G401.6 (cell line): ENCODE data around the gene CFHR4.
"Not testable (repeated sequence)": the region's sequence is repeated elsewhere in the genome, so short reads cannot be mapped to it uniquely, and the experiment has no call there.

Experiments
- FAIRE-seq: peaks from 2 replicates; lab custom pipeline; 2012; peaks lifted over from hg19 to GRCh38; lab: Jason Lieb, UNC

CFHR4 gene

DNA sequence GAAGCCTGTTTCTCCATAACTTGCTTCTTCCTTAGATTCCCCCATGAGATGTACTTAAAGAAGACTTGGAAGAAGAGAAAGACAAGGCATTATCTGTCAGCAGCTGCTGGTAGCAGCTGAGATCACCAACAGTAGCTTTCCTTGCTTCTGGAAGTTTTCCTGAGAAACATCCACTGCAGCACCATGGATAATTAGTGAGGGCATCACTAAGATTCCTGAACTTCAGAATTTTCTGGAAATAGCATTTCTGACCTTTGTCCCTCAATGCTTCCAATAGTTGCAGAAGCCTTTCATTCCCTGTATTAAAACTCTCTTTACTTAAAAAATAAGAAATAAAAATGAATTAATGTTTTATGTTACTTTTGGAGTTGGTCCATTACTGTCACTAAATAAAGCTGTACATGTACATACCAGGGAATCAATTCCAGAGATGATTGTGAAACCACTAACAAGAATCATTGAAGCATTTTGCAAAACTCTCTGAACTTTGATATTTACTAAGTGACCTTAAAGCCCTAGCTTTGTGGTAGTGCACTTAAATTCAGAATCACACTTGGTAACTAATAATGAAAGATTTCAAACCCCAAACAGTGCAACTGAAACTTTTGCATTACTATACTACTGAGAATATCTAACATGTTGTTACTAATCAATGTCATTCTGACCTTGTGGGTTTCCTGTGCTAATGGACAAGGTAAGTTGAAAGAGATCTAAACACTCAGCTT lies at the start of gene CFHR4:
Gene CFHR4, plus strand, starts transcription at position 538 of the 725 bp plus-strand sequence. Its CDS starts 99 bp downstream, at position 637.
- no peak for FAIRE-seq

- not testable (repeated sequence) for FAIRE-seq
Measured at GRCh38 chr1:196849613-196850492, 38.0 kb upstream of the CFHR4 start.

- FAIRE-seq, result no peak
Measured at GRCh38 chr1:196856053-196856452, 31.8 kb upstream of the CFHR4 start.

GRCh38 chr1:196857188-196857587 lies 30.7 kb upstream of the CFHR4 start:
- FAIRE-seq, result no peak

DNA sequence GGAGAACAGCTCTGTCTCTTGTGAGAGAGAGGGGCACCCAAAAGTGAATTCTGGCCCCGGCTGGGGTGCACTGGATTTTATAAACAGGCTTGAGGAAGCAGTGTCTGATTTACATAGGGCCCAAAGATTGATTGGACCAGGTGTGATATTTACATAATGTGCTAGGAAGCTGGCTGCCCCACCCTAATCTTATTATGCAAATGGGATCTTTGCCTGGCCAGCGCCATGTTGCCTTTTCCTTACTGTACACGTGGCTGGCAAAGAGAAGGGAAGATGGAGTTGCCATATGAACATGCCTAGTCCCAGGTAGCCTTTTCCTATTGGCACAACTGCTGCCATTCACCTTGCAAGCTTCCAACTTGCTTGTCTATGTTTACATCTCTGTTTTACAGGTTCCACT lies 29.0 kb upstream of the CFHR4 start:
- FAIRE-seq, result no peak

- FAIRE-seq, result no peak
Measured at GRCh38 chr1:196860323-196860884, 27.4 kb upstream of the CFHR4 start.

DNA sequence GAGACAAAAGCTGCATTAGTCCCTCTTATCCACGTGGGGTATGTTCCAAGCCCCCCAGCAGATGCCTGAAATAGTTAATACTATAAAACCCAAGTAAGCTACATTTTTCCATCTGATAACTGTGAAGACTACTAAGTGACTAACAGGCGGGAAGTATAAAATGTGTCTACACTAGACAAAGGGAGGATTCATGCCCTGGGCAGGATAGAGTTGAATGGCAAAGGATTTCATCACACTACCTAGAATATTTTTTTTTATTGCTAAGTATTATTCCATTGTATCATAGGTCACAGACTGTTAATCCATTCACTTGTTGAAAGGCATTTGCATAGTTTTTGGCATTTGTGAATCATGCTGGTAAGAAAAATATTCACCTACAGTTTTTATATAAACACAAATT lies 26.4 kb upstream of the CFHR4 start:
- FAIRE-seq, result no peak

DNA sequence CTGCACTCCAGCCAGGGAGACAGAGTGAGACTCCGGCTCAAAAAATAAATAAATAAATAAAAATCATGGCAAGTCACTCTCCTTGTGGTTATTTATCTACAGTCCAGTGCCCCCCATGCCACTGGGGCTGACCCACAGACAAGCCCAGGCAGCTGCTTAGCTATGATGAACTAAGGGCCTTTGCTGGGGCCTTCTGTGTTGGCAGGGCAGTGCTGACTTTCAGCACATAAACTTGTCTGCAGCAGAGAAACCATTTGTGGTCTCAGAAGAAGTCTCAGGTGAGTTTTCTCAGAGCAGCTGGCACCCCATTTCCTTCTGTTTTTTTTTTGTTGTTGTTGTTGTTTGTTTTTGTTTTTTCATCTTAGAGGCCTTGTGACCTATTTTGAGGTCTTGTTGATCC lies 20.9 kb upstream of the CFHR4 start:
- FAIRE-seq, result no peak

DNA sequence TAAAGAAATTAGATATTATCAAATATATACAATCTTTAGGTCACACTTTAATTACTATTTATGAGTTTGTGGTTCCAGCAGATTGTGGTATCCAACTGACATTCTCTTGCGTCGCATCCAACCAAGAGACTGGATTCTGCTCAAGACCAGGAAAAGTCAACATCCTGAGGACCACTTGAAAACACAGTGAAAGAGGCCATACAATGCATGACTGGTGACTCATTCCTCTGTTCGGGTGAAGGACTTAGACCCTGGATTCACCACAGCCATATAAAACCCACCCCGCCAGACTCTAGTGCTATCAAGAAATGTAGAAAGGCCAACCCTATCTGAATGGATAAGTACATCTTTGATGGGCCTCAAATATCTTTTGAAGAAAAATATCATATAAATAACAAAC lies 14.5 kb upstream of the CFHR4 start:
- FAIRE-seq, result no peak

DNA sequence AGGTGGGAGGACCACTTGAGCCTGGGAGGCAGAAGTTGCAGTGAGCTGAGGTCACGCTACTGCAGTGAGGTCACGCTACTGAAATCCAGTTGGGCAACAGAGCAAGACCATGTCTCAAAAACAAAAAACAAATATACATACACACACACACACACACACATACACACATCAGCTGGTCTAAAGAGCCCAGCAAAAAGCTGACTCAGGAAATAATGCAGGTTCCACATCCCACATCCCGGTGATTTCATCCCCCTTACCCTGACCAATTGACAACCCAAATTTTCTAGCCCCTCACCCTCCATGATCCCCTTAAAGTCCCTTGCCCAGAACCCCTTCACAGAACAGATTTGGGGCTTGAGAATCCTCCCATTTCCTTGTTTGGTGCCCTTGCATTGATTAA lies 11.9 kb upstream of the CFHR4 start:
- FAIRE-seq, result no peak

DNA sequence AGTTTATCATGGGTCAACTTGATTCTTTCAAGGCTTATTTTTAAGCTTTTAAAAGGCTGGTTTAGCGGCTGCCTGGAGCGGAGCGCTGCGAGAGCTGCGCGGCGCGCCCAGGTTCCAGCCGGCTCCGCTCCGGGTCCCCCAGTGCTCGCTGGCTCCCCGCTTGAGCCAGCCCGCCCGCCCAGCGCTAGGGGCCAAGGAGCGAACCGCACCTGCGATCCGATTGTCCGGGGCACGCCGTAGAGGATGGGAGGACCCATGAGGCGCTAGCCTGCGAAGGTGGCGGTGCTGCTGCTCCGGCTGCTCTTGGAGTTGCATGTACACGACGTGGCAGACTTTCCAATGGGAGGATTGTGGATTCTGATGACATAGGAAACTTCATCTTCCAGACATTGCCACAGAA lies 9.9 kb upstream of the CFHR4 start:
- FAIRE-seq, result no peak

- not testable (repeated sequence) for FAIRE-seq
Measured at GRCh38 chr1:196886560-196886959, 1.3 kb upstream of the CFHR4 start.

DNA sequence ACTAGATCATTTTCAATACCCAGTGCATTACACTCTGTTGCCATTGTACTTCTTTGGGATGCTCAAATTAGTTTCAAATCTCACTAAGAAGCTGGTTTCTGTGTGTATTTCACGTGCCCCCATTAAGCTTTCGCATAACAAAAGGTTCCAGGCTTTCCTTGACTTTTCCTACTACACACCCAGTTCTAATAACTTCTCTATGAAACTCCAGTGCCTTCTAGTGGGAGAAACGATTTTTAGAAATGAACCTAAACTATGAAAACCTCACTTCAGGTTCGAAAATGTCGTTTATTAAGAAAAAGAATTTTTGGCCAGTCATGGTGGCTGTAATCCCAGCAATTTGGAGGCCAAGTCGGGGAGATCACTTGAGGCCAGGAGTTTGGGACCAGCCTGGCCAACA lies 2.8 kb downstream of the CFHR4 start:
- FAIRE-seq, result no peak

GRCh38 chr1:196891251-196891650 lies 3.4 kb downstream of the CFHR4 start:
- FAIRE-seq, result no peak

DNA sequence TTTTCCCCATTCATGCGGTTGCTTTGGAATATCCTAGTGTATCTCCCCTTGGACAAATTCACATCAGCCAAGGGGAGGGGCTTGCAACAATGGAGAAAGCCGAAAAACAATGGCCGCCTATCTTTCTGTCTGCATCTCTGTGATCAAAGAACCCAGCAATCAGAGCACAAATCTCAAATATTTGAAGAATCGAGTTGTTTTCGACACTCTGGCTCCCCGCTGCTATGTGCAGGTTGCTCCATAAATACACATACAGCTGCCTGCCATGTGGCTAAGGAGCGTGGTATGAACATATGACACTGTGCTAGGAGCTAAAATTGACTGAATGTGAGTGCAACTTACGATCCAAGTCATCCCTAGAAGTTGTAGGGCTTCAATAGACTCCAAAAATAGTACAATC lies 8.5 kb downstream of the CFHR4 start:
- no peak for FAIRE-seq

DNA sequence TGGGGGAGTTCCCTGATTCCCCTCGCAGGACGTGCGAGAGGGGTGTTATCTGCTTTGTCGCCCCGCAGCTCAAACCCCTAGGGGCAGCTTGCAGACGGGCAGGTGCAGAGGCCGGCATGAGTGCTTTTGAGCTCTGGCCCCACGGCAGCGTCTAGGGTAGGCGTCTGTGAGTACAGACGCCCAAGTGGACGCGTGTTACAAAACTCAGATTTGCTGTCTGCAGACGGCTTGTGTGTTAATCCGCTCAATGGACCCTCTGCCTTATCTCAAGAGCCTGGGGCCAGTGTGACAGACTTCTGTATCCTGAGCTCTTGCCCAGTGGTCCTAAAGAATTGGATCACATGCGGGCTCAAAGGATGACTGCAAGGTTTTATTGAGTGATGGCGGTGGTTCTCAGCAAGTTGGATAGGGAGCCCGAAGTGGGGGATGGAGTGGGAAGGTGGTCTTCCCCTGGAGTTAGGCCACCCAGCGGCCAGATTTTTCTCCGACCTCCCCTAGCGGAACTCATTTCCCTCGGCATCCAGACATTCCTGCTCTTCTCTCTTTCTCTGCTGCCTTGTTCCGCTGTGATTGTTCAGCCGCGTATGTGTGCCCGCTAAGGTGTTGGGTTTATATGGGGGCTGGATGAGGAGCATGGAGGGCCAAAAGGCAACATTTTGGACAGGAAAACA lies 9.4 kb downstream of the CFHR4 start:
- no peak for FAIRE-seq

- FAIRE-seq, result no peak
Measured at GRCh38 chr1:196902344-196902743, 14.5 kb downstream of the CFHR4 start.

DNA sequence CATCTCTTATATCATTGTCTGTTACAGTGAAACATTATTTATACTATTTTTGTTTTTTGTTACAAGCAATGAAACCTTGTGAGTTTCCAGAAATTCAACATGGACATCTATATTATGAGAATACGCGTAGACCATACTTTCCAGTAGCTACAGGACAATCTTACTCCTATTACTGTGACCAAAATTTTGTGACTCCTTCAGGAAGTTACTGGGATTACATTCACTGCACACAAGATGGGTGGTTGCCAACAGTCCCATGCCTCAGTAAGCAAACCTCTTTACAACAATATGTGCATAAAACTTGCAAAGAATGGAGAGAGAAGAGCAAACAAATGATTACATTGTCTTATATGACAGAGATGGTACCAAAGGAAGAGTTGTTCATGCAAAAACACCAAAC lies 22.4 kb downstream of the CFHR4 start:
- no peak for FAIRE-seq

DNA sequence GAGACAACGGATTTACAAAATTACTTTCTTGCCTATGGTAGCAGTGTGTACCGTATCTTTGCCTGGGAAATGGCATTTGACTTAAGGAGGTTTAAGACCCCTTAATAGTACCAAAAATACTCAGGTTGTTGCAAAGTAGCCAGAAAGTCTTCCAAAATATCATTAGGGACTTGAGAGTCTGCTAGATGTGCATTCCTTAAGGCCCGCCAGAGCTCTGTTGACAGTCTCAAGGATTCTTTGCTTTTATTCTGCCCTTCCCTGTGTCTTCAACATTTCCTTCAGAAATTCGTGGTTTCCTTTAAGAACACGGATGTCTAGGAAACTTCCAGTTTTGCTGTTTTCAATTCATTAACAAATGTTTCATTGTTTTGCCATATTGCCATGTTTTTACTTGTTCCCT lies 24.4 kb downstream of the CFHR4 start:
- not testable (repeated sequence) for FAIRE-seq

DNA sequence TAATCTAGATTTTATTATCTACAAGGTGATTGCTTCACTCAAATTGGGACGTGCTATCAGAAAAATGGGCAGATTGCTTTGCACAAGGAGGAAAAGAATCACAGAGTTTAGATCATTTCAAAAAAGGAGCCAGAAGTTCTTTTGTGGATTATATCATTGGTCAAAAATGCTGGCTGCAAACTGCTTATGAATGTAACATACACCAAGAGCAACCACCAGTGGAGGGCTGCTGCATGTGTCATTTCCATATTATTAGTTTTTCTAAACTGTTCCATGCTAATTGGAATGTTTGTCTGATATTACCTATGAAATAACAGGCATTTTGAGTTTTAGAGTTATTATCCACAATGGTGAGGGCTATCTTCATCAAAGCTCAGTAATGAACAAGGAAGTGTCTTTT lies 39.0 kb downstream of the CFHR4 start:
- FAIRE-seq, result not testable (repeated sequence)

DNA sequence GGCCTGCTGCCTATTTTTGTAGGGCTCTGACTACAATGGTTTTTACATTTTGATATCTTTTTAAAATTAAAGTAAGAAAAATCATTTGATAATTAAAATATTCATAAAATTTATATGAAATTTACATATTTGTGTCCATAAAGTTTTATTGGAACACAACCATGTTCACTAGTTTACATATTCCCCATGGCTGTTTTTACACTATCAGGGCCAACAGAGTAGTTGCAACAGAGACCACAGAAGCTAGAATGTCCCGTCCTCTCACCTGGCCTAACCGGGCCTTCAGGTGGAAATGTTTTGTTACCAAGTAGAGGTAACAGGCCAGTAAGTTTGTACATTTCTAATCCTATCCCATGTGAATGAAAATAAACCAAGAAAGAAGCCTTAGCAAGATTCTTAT lies 45.0 kb downstream of the CFHR4 start:
- not testable (repeated sequence) for FAIRE-seq

DNA sequence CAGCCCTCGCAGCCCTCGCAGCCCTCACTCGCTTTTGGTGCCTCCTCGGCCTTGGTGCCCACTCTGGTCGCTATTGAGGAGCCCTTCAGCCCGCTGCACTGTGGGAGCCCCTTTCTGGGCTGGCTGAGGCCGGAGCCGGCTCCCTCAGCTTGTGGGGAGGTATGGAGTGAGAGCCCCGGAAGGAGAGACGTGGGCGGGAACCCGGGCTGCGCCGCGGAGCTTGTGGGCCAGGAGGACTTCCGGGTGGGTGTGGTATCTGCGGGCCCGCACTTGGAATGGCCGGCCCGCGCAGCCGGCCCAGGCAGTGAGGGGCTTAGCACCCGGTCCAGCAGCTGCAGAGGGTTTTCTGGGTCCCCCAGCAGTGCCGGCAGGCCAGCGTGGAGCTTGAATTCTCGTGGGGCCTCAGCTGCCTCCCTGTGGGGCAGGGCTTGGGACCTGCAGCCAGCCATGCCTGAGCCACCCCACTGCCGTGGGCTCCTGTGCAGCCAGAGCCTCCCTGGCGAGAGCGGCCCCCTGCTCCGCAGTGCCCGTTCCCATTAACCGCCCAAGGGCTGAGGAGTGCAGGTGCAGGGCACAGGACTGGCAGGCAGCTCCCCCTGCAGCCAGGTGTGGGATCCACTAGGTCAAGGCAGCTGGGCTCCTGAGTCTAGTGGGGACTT lies 45.8 kb downstream of the CFHR4 start:
- no peak for FAIRE-seq
